HepG2 (cell line): ENCODE results near the gene C6orf62. TPM values are rescaled to one million over a fixed set of nuclear protein-coding genes. Genes with fewer than 3 reads are reported as not detected.

ENCODE experiments used
- ATAC-seq: fragments of 200-7000 bp; cut with Tn5 transposase; 3 replicates; pipeline ENCODE4 v1.9.1; 2020; ENCODE audit warnings: mild to moderate bottlenecking, moderate library complexity
- BruUV-seq: library from RNA; stranded (reverse); fragments of 400-500 nt; replicated peaks from 2 replicates; lab custom pipeline; 2021; lab: Mats Ljungman, UMichigan
- CTCF ChIA-PET: fragments of 300-600 bp; formaldehyde crosslinking; extraction: SDS; loops from one replicate; lab custom pipeline; 2021; ENCODE audit warnings: low total read pairs, inconsistent platforms, low intra/inter-chr PET ratio; lab: Yijun Ruan, JAX
- POLR2A ChIA-PET: fragments of 350-600 bp; sonication (Branson Sonifier 250); formaldehyde crosslinking; loops from one replicate; lab custom pipeline; 2020; ENCODE audit warnings: antibody characterized with exemption, inconsistent platforms; lab: Yijun Ruan, JAX
- DNase-seq: peaks from one replicate; pipeline ENCODE4 v3.0.0-alpha.2; 2015; ENCODE audit warnings: low spot score
- FAIRE-seq: peaks from 3 replicates; lab custom pipeline; 2011; peaks lifted over from hg19 to GRCh38; lab: Jason Lieb, UNC
- H2AFZ ChIP-seq: one replicate; pipeline ENCODE4 v1.6.1; 2011; ENCODE audit warnings: low read length, inconsistent platforms
- H3K27ac ChIP-seq: fragments of 300-600 bp; 3 replicates; pipeline ENCODE4 v1.8.0; 2011; ENCODE audit warnings: mixed run types, mild to moderate bottlenecking, mixed read lengths, low read length, inconsistent platforms; ENCODE audit not compliant: insufficient read depth; ENCODE audit errors: extremely low read length
- H3K27me3 ChIP-seq, 2 experiments: fragments of 200-600 bp in 1 of 2; 2 replicates in 1 of 2; 3 replicates in 1 of 2; pipeline versions ENCODE4 v1.6.0 to v1.8.0; 2011; ENCODE audit warnings: low read length in 2 of 2, mild to moderate bottlenecking in 2 of 2, moderate library complexity in 2 of 2, inconsistent platforms in 1 of 2; ENCODE audit not compliant: insufficient read depth in 2 of 2, control insufficient read depth in 1 of 2
- H3K36me3 ChIP-seq, 2 experiments: fragments of 200-600 bp in 1 of 2; replicated peaks in 1 of 2; 2 replicates in 1 of 2; 3 replicates in 1 of 2; pipeline versions ENCODE4 v1.5.1 to v1.8.0; 2011; ENCODE audit warnings: low read length in 2 of 2, inconsistent platforms in 1 of 2; ENCODE audit not compliant: insufficient read depth in 2 of 2, control insufficient read depth in 1 of 2
- H3K4me1 ChIP-seq: 2 replicates; pipeline ENCODE4 v1.5.1; 2012; ENCODE audit warnings: low read length, inconsistent platforms; ENCODE audit not compliant: insufficient read depth
- H3K4me2 ChIP-seq: 2 replicates; pipeline ENCODE4 v1.6.0; 2011; ENCODE audit warnings: low read depth, low read length, inconsistent platforms
- H3K4me3 ChIP-seq, 3 experiments: fragments of 200-600 bp in 1 of 3; sonication (generic), shearing (Covaris generic) in 1 of 3; replicated peaks in 1 of 3; 2 replicates each; pipeline ENCODE4 v1.5.1; 2011 to 2016; ENCODE audit warnings: low read length in 3 of 3, inconsistent platforms in 2 of 3, low read depth in 2 of 3, mild to moderate bottlenecking in 2 of 3, control low read depth in 1 of 3, mixed read lengths in 1 of 3; ENCODE audit not compliant: insufficient read depth in 1 of 3
- H3K79me2 ChIP-seq: one replicate; pipeline ENCODE4 v1.6.1; 2011; ENCODE audit warnings: low read length, inconsistent platforms; ENCODE audit not compliant: insufficient read depth
- H3K9ac ChIP-seq: 2 replicates; pipeline ENCODE4 v1.6.0; 2011; ENCODE audit warnings: mild to moderate bottlenecking, low read depth, low read length, inconsistent platforms; ENCODE audit not compliant: insufficient read depth
- H3K9me3 ChIP-seq: 2 replicates; pipeline ENCODE4 v1.5.1; 2012; ENCODE audit warnings: mild to moderate bottlenecking, low read length
- H4K20me1 ChIP-seq: 2 replicates; pipeline ENCODE4 v1.6.0; 2011; ENCODE audit warnings: inconsistent platforms, mild to moderate bottlenecking, low read length, moderate library complexity; ENCODE audit not compliant: insufficient read depth
- AGO2 ChIP-seq: fragments of 200-400 bp; formaldehyde crosslinking; optimal IDR thresholded peaks from 2 replicates; pipeline ENCODE3; 2017; ENCODE audit warnings: mild to moderate bottlenecking, low read depth, low read length, moderate library complexity
- EHMT2 ChIP-seq: fragments of 200-600 bp; sonication (generic); IDR thresholded peaks from 2 replicates; pipeline ENCODE4 v1.7.0; 2017; ENCODE audit warnings: antibody characterized with exemption, low read depth, low read length, borderline replicate concordance
- GABPB1 ChIP-seq: IDR thresholded peaks from 2 replicates; pipeline ENCODE4 v1.6.1; 2016; ENCODE audit warnings: mild to moderate bottlenecking, missing genetic modification reagents, moderate library complexity, missing compliant biosample characterization
- HDAC1 ChIP-seq: sonication (generic); formaldehyde crosslinking; IDR thresholded peaks from 2 replicates; pipeline ENCODE4 v1.5.1; 2020; ENCODE audit warnings: mild to moderate bottlenecking, missing genetic modification reagents
- KAT7 ChIP-seq: IDR thresholded peaks from 2 replicates; pipeline ENCODE4 v1.6.1; 2018; ENCODE audit warnings: borderline replicate concordance, missing compliant biosample characterization
- MED13 ChIP-seq: sonication (generic); formaldehyde crosslinking; IDR thresholded peaks from 2 replicates; pipeline ENCODE4 v1.5.0; 2020; ENCODE audit warnings: missing genetic modification reagents
- RARA ChIP-seq: IDR thresholded peaks from 2 replicates; pipeline ENCODE4 v1.6.1; 2016; ENCODE audit warnings: missing genetic modification reagents, missing compliant biosample characterization
- RBM22 ChIP-seq: fragments of 200-400 bp; formaldehyde crosslinking; optimal IDR thresholded peaks from 2 replicates; pipeline ENCODE3; 2017; ENCODE audit warnings: mild to moderate bottlenecking, low read length, moderate library complexity
- SMARCC2 ChIP-seq: fragments of 450-650 bp; IDR thresholded peaks from 2 replicates; pipeline ENCODE4 v1.6.1; 2017; ENCODE audit warnings: antibody characterized with exemption, mild to moderate bottlenecking
- SNAPC5 ChIP-seq: sonication (generic); formaldehyde crosslinking; IDR thresholded peaks from 2 replicates; pipeline ENCODE4 v1.8.1; 2023; ENCODE audit warnings: mild to moderate bottlenecking, missing genetic modification reagents, borderline replicate concordance
- ZBTB8A ChIP-seq: sonication (generic); formaldehyde crosslinking; IDR thresholded peaks from 2 replicates; pipeline ENCODE4 v1.4.0; 2020; ENCODE audit warnings: mild to moderate bottlenecking, low read depth, missing genetic modification reagents, borderline replicate concordance
- ZNF816 ChIP-seq: sonication (generic); formaldehyde crosslinking; IDR thresholded peaks from 2 replicates; pipeline ENCODE4 v1.8.0; 2022; ENCODE audit warnings: missing genetic modification reagents, mild to moderate bottlenecking, borderline replicate concordance
- ZSCAN12 ChIP-seq: sonication (generic); formaldehyde crosslinking; IDR thresholded peaks from 2 replicates; pipeline ENCODE4 v1.9.0; 2021; ENCODE audit warnings: mild to moderate bottlenecking, missing genetic modification reagents
- WGBS: methylation state at CpG from one replicate; pipeline ENCODE4 v1.1.6; 2017; ENCODE audit warnings: low lambda C conversion rate; 5-methylcytosine and 5-hydroxymethylcytosine counted together
- in situ Hi-C: cut with HindIII; loops from 2 replicates; pipeline ENCODE4 v1.10.0; 2017; ENCODE audit warnings: low pct_unique_long_range_greater_than_20kb; ENCODE audit not compliant: extremely low pct_ligation_motif_present
- intact Hi-C: fragments of 100-400 bp; cut with micrococcal nuclease; formaldehyde crosslinking; loops from one replicate; pipeline ENCODE4 v1.10.0; 2022; ENCODE audit not compliant: unreplicated experiment
- polyA plus RNA-seq, 8 experiments: library from polyadenylated mRNA; depleted of rRNA in 3 of 8; stranded (reverse) in 7 of 8; unstranded in 1 of 8; fragments of >200 nt; fragmentation: Illumina TruSeq in 4 of 8; extraction: Trizol in 4 of 8; gene quantifications; 2 replicates each; pipeline versions ENCODE4 v1.2.1 to v1.2.3, GENCODE V29; 2011 to 2016; ENCODE audit warnings: low read depth in 4 of 8, missing spikeins in 1 of 8, mixed read lengths in 1 of 8; ENCODE audit not compliant: insufficient read depth in 1 of 8
- total RNA-seq, 5 experiments: library from RNA; depleted of rRNA; stranded (reverse); fragments of >200 nt; fragmentation: Illumina TruSeq; extraction: Trizol; gene quantifications; 2 replicates each; pipeline ENCODE4 v1.2.3, GENCODE V29; 2016; ENCODE audit warnings: low read depth in 1 of 5
- TF ChIP-seq, protein P1 (sequence below): IDR thresholded peaks from 2 replicates; pipeline ENCODE4 v1.6.1; 2016; ENCODE audit warnings: low read depth, control low read depth

The C6orf62 gene
- total and polyA plus RNA-seq, 2 of the 13 experiments (the other 11 are each of a cell fraction or from before 2014, with no cell fraction given): 54.8 to 90.4 TPM

- no peak overlapping the region for H3K9ac ChIP-seq
- no peak for DNase-seq
- H3K27me3 ChIP-seq: no peaks in the 10 kb centered on the region
- peaks cover 56% of the 10 kb centered on the region for H3K4me1 ChIP-seq
- H3K4me3 ChIP-seq: no peak overlapping the region
- intact Hi-C loops: no loop called here
- H2AFZ ChIP-seq: no peak overlapping the region
- in situ Hi-C loops: no loop called here
- ChIA-PET POLR2A (no interaction called here), CTCF (no interaction called here)
- peaks cover 2 to 18% of the 10 kb centered on the region in 2 experiments; a peak in 4 of 5 replicates for H3K36me3 ChIP-seq
- ATAC-seq: no peak
- no peaks in the 10 kb centered on the region for H3K9me3 ChIP-seq
- no peak overlapping the region for H3K4me2 ChIP-seq
- no peak for TF ChIP-seq EHMT2
- TF ChIP-seq, protein P1, sequence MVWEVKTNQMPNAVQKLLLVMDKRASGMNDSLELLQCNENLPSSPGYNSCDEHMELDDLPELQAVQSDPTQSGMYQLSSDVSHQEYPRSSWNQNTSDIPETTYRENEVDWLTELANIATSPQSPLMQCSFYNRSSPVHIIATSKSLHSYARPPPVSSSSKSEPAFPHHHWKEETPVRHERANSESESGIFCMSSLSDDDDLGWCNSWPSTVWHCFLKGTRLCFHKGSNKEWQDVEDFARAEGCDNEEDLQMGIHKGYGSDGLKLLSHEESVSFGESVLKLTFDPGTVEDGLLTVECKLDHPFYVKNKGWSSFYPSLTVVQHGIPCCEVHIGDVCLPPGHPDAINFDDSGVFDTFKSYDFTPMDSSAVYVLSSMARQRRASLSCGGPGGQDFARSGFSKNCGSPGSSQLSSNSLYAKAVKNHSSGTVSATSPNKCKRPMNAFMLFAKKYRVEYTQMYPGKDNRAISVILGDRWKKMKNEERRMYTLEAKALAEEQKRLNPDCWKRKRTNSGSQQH (CRISPR knock-in tag): no peak
- TF ChIP-seq SNAPC5 (CRISPR knock-in tag): no peak
- TF ChIP-seq GABPB1 (CRISPR knock-in tag): no peak
- no peak for TF ChIP-seq ZSCAN12 (CRISPR knock-in tag)
- no peak for TF ChIP-seq ZBTB8A (CRISPR knock-in tag)
- TF ChIP-seq HDAC1: no peak
- TF ChIP-seq MED13: no peak
- TF ChIP-seq ZNF816: no peak
- TF ChIP-seq RBM22: no peak
- no peak for TF ChIP-seq RARA (CRISPR knock-in tag)
- TF ChIP-seq KAT7 (CRISPR knock-in tag): no peak
- no peak for TF ChIP-seq AGO2
- no peak for TF ChIP-seq SMARCC2
- no peak for FAIRE-seq
- H3K79me2 ChIP-seq: peaks cover 16% of the 10 kb centered on the region
- H3K27ac ChIP-seq: no peak overlapping the region
- 0 out of 2 replicates have a peak, but pooled peaks cover 4% of the 10 kb centered on the region for H4K20me1 ChIP-seq
- no TSS peak for BruUV-seq
- WGBS: 91% methylated on average over 1 of the region's 1 CpG
These were observed 59.4 kb downstream of the C6orf62 start for GRCh38 chr6:24659561-24659960.
